GM19239 (cell line): Measurements from ENCODE around the gene SORCS2.

Experiments
- DNase-seq: peaks from one replicate; pipeline ENCODE4 v3.0.0; 2011; ENCODE audit warnings: low spot score; ENCODE audit not compliant: insufficient read length
- FAIRE-seq: peaks from 2 replicates; lab custom pipeline; 2011; peaks lifted over from hg19 to GRCh38; lab: Jason Lieb, UNC

Gene SORCS2

DNA sequence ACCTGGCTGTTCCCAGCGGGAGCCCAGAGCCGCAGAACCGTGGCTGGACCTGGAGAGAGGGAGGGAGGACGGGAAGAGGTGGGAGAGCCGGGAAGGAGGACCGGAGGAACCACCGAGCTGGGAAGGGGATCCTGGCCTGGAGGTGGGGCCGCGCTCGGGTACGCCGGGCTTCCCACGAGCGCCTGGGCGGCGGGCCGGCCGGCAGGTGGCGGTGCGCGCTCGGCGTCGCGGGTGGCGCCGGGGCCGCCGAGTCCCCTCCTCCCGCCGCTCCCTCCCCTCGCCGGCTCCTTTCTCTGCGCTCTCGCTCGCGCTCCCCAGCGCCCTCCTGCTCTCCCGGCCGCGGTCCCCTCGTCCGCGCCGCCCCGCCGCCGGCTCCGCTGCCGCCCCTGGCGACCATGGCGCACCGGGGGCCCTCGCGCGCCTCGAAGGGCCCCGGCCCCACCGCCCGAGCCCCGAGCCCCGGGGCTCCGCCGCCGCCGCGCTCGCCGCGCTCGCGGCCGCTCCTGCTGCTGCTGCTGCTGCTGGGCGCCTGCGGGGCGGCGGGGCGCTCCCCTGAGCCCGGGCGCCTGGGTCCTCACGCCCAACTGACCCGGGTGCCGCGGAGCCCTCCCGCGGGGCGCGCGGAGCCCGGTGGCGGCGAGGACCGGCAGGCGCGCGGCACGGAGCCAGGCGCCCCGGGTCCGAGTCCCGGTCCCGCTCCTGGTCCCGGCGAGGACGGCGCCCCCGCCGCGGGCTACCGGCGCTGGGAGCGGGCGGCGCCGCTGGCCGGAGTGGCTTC lies at the start of gene SORCS2:
SORCS2 (plus strand) TSS at position 287 of the 778 bp plus-strand sequence.
- DNase-seq (peak; percentile 82), FAIRE-seq (no peak)

GRCh38 chr4:7144374-7145290 lies 47.7 kb upstream of the SORCS2 start:
- no peak for FAIRE-seq

GRCh38 chr4:7145291-7145934 lies 46.9 kb upstream of the SORCS2 start:
- DNase-seq = no peak

More at GRCh38 chr4:7144374-7145290, 47.7 kb upstream of the SORCS2 start:
- no peak for DNase-seq

DNA sequence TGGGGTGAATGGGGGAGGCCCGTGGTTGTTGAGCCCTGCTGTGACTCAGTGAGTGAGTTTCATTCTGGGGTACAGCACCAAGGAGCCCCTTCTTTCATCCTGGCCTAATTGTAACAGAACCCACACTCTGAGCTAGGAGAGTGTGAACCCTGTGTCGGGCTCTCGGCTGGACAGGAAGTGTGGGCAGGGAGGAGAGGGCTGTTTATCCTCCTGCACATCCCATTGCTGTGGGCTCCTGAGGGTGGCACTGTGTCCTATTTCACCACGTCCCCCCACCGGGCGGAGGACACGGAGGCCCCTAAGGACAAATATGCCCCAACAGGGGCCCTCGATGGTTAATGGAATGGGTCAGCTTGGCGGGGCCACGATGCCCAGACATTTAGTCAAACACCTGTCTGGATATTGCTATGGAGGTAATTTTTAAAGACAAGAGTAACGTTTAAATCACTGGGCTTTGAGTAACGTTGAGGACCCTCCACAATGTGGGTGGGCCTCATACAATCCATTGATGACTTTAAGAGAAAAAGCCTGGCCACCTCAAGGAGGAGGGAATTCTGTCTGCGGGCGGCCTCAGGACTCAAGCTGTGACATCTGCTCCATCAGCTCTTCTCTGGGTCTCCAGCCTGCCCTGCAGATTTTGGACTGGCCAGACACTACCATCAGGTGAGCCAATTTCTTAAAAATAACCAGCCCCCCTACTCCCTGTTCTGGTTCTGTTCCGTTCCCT lies 46.1 kb upstream of the SORCS2 start:
- no peak for FAIRE-seq
- DNase-seq = no peak

More at GRCh38 chr4:7145291-7145934, 46.9 kb upstream of the SORCS2 start:
- FAIRE-seq = no peak

- DNase-seq = no peak
- no peak for FAIRE-seq
Observed at GRCh38 chr4:7146786-7147115, 45.6 kb upstream of the SORCS2 start.

DNA sequence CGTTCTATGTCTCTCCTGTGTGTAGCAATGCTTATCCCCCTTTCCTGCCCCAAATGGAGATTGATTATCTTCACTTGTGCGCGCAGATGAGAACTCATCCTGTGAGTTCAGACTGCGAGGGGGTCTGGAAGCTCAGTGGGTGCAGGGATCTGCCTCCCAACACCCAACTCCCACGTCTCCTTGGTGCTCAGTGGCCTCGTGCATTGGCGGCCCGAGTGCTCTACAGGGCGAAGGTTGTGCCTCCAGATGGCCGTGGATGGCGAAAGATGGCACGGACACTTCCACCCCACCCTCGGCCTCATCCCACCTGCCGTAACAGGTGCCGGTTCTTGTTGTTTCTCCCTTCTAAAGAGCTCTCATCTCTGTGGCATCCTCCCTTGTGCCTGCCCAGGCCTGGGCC lies 45.1 kb upstream of the SORCS2 start:
- FAIRE-seq = no peak
- no peak for DNase-seq

GRCh38 chr4:7147661-7148310 lies 44.6 kb upstream of the SORCS2 start:
- no peak for FAIRE-seq
- no peak for DNase-seq

- no peak for FAIRE-seq
- DNase-seq = no peak
Observed at GRCh38 chr4:7148337-7148736, 44.0 kb upstream of the SORCS2 start.

GRCh38 chr4:7150036-7150635 lies 42.2 kb upstream of the SORCS2 start:
- no peak for DNase-seq

GRCh38 chr4:7151668-7152227 lies 40.6 kb upstream of the SORCS2 start:
- DNase-seq = no peak
- no peak for FAIRE-seq

More at GRCh38 chr4:7150036-7150635, 42.2 kb upstream of the SORCS2 start:
- no peak for FAIRE-seq

GRCh38 chr4:7153711-7154110 lies 38.6 kb upstream of the SORCS2 start:
- no peak for FAIRE-seq

DNA sequence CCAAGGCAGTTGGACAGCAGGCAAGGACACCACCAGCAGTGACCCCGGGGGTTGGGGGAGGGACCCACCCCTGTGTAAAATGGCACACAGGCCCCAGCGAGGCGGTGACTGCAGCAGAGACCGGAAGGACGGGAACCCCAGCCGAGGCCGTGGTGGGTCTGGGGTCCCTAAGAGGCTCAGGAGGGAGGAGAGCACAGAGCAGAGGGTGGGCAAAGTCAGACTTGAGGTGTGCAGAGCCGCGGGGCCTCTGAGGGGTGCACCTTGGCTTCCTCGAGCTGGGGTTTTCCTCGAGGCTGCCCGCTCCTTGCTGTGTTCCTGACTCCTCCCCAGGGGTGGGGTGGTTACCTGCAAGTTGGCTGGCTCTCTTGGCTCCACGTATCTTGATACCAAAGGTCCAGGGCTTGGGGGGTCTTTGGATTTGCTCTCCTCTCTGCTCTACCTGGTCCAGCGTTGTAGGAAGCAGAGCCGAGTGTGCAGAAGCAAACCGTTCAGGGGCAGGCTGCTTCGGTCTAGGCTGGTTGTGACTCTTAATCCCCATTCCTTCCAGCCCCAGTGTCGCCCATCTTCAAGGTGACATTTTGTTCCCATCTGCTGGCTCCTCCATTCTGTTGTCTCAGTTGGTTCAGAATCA lies 37.9 kb upstream of the SORCS2 start:
- DNase-seq (no peak), FAIRE-seq (no peak)

More at GRCh38 chr4:7153711-7154110, 38.6 kb upstream of the SORCS2 start:
- DNase-seq = no peak

DNA sequence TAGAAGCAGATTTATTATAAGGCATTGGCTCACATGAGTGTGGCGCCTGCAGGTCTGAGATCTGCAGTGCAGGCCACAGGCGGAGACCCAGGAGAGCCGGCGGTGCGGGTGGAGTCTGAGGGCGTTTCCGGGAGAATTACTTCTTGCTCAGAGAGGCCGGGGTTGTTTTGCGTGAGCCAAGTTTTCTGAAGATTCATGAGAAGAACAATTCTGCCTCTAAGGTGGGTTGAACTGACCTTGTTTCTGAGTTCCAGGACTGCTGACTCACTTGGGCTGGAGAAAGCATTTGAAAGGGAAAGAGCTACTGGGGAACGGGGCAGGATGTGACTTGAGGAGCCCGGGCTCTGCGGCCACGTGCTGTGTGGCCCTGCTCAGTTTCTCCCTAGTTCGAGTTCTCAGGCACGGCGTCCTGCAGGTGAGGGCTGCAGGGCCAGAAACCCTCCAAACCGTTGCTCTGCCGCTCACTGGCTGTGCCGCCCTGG lies 36.7 kb upstream of the SORCS2 start:
- DNase-seq = no peak
- no peak for FAIRE-seq

DNA sequence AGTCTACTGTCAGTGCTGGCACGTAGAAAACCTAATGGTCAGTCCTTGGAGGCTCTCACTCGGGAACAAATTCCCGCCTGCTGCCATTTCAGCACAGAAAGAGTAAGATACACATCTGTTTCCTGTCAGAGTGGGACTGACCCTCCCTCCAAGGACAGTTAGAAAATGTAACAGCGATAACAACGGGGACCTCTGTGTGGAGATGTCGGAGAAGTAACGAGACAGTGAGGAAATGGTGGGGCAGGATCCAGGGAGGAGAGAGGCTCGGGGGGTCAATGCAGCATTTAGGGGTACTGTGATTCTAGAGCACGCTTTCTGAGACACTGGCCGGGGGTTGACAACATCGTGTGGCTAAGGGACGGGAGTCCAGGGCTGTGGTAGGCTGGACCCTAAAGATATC lies 36.0 kb upstream of the SORCS2 start:
- DNase-seq (no peak), FAIRE-seq (no peak)

DNA sequence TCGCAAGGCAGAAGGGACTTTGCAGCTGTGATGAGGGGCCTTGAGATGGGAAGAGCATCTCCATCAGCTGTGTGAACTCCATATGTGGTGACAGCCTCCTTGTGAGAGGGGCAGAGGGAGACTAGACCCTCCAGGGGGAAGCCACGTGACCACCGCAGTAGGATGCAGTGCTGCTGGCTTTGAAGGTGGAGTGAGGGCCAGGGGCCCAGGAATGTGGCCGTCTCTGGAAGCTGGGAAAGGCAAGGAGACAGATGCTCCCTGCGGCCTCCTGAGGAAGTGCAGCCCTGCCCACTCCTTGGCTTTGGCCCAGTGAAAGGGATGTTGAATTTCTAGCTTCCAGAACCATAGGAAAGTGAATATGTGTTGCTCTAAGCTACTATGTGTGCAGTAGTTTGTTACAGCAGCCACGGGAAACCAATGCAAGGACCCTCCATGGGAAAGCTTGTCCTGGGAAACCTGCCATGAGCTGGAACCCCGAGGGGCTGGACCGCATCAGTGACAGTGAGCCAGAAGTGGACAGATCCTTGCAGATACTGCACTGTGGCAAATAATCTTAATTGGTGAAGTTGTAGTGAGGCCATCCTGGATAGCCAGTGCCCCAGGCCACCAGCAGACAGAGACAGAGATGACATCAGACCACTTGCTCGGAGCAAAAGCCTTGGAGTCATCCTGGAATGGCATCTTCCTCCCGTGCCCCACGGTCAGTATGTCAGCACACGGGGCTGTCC lies 35.4 kb upstream of the SORCS2 start:
- FAIRE-seq (no peak), DNase-seq (no peak)

DNA sequence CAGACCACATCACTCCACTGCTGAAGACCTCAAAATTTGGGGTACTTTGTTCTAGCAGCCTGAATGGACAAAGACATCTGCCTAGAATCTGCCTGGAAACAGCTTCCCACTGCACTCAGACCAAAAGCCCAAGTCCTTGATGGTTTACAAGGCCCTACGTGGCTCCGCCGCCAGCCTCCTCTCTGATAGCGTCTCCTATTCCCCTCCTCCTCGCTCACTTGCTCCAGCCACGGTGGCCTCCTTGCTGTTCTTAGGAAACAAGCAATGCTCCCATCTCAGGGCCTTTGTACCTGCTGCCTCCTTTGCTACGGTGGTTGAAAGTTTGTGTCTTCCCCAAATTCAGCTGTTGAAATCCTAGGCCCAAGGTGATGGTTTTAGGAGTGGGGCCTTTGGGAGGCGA lies 34.7 kb upstream of the SORCS2 start:
- DNase-seq (no peak), FAIRE-seq (no peak)

DNA sequence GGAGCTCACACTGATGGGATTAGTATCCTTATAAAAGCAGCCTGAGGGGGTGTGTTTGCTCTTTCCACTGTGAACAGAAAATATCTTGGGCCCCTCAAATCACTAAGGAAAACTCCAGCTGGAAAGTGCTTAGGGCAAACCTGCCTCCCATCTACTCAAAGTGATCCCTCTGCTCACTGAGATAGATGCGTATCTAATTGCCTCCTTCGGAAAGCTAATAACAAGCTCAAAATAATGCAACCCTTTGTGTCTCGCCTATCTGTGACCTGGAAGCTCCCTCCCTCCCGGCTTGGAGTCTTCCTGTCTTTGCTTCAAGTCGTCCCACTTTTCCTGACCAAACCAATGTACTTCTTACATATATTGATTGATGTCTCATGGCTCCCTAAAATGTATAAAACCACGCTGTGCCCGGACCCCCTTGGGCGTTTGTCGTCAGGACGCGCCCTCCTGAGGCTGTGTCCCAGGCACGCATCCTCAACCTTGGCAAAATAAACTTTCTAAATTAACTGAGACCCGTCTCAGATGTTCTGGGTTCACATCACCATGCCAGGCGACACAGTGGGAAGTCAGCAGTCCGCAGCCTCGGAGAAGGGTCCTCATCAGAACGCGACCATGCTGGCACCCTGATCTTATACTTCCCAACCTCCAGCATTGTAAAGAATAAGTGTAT lies 34.1 kb upstream of the SORCS2 start:
- FAIRE-seq (no peak), DNase-seq (no peak)
